WTC11 (cell line): Measurements from ENCODE around the gene RAB1A. TPM values are rescaled to one million over a fixed set of nuclear protein-coding genes. Genes with fewer than 3 reads are reported as not detected.

Experiments used
- ATAC-seq: fragments of 200-7000 bp; cut with Tn5 transposase; 2 replicates; pipeline ENCODE4 v1.10.0; 2021; ENCODE audit warnings: mild to moderate bottlenecking, moderate library complexity
- CTCF ChIA-PET: fragments of 300-600 bp; sonication (Branson Sonifier 250); formaldehyde crosslinking; loops from one replicate; lab custom pipeline; 2021; ENCODE audit warnings: antibody characterized with exemption; lab: Charles Lee
- POLR2A ChIA-PET: fragments of 350-600 bp; sonication (Branson Sonifier 250); formaldehyde crosslinking; loops from one replicate; lab custom pipeline; 2021; ENCODE audit warnings: antibody characterized with exemption; lab: Charles Lee
- DNase-seq: peaks from one replicate; pipeline ENCODE4 v3.0.0; 2021; ENCODE audit warnings: low spot score
- H3K27ac Mint-ChIP-seq: 2 replicates; pipeline ENCODE4 v1.8.0; 2021; ENCODE audit warnings: mixed read lengths
- H3K27me3 Mint-ChIP-seq: 2 replicates; pipeline ENCODE4 v1.8.0; 2021; ENCODE audit warnings: low read depth, mild to moderate bottlenecking, moderate library complexity, mixed read lengths
- H3K36me3 Mint-ChIP-seq: 2 replicates; pipeline ENCODE4 v1.8.0; 2021; ENCODE audit warnings: mixed read lengths
- H3K4me1 Mint-ChIP-seq: 2 replicates; pipeline ENCODE4 v1.8.0; 2022; ENCODE audit warnings: mixed read lengths
- H3K4me3 Mint-ChIP-seq: 2 replicates; pipeline ENCODE4 v1.8.0; 2021; ENCODE audit warnings: mild to moderate bottlenecking, moderate library complexity, mixed read lengths
- H3K9me3 Mint-ChIP-seq: 2 replicates; pipeline ENCODE4 v1.8.0; 2021; ENCODE audit warnings: mixed read lengths
- CBFB ChIP-seq: sonication (generic); formaldehyde crosslinking; IDR thresholded peaks from 2 replicates; pipeline ENCODE4 v1.8.1; 2022; ENCODE audit warnings: mild to moderate bottlenecking, low read depth, missing genetic modification reagents
- FOXK1 ChIP-seq: sonication (generic); formaldehyde crosslinking; IDR thresholded peaks from 2 replicates; pipeline ENCODE4 v1.8.0; 2022; ENCODE audit warnings: mild to moderate bottlenecking, moderate library complexity, missing genetic modification reagents
- HMGA2 ChIP-seq: fragments of 250-450 bp; sonication (Bioruptor Pico); IDR thresholded peaks from 2 replicates; pipeline ENCODE4 v1.4.0; 2021; ENCODE audit warnings: mild to moderate bottlenecking, moderate library complexity
- MAX ChIP-seq: sonication (generic); formaldehyde crosslinking; IDR thresholded peaks from 2 replicates; pipeline ENCODE4 v1.8.0; 2022; ENCODE audit warnings: mild to moderate bottlenecking, missing genetic modification reagents
- NR2C2 ChIP-seq: sonication (generic); formaldehyde crosslinking; IDR thresholded peaks from 2 replicates; pipeline ENCODE4 v1.8.0; 2022; ENCODE audit warnings: mild to moderate bottlenecking, missing genetic modification reagents
- NR3C1 ChIP-seq: sonication (generic); formaldehyde crosslinking; conservative IDR thresholded peaks from 2 replicates; pipeline ENCODE4 v1.8.1; 2023; ENCODE audit warnings: low read depth, mild to moderate bottlenecking, missing genetic modification reagents
- PREB ChIP-seq: sonication (generic); formaldehyde crosslinking; IDR thresholded peaks from 2 replicates; pipeline ENCODE4 v1.8.1; 2022; ENCODE audit warnings: mild to moderate bottlenecking, missing genetic modification reagents, moderate library complexity, borderline replicate concordance
- SOX15 ChIP-seq: fragments of 250-450 bp; sonication (Bioruptor Pico); IDR thresholded peaks from 2 replicates; pipeline ENCODE4 v1.9.0; 2021; ENCODE audit warnings: mild to moderate bottlenecking
- TEAD1 ChIP-seq: sonication (generic); formaldehyde crosslinking; IDR thresholded peaks from 2 replicates; pipeline ENCODE4 v1.8.0; 2022; ENCODE audit warnings: mild to moderate bottlenecking, missing genetic modification reagents
- TP53 ChIP-seq: sonication (generic); formaldehyde crosslinking; IDR thresholded peaks from 2 replicates; pipeline ENCODE4 v1.8.1; 2023; ENCODE audit warnings: mild to moderate bottlenecking, missing genetic modification reagents
- ZMAT4 ChIP-seq: fragments of 250-450 bp; sonication (Bioruptor Pico); IDR thresholded peaks from 2 replicates; pipeline ENCODE4 v1.9.0; 2021; ENCODE audit warnings: mild to moderate bottlenecking
- ZNF317 ChIP-seq: sonication (generic); formaldehyde crosslinking; IDR thresholded peaks from 2 replicates; pipeline ENCODE4 v1.8.1; 2023; ENCODE audit warnings: low read depth, mild to moderate bottlenecking, moderate library complexity, missing genetic modification reagents, borderline replicate concordance
- ZNF396 ChIP-seq: fragments of 250-450 bp; sonication (Bioruptor Pico); IDR thresholded peaks from 2 replicates; pipeline ENCODE4 v1.8.0; 2021; ENCODE audit warnings: mild to moderate bottlenecking, moderate library complexity, borderline replicate concordance
- ZNF423 ChIP-seq: fragments of 250-450 bp; sonication (Bioruptor Pico); IDR thresholded peaks from 2 replicates; pipeline ENCODE4 v2.1.2; 2022; ENCODE audit warnings: mild to moderate bottlenecking, moderate library complexity
- ZNF671 ChIP-seq: fragments of 250-450 bp; sonication (Bioruptor Pico); IDR thresholded peaks from 2 replicates; pipeline ENCODE4 v1.8.0; 2021; ENCODE audit warnings: mild to moderate bottlenecking
- total RNA-seq: library from RNA; stranded (reverse); gene quantifications from 3 replicates; pipeline ENCODE4 v1.2.3, GENCODE V29; 2021
- TF ChIP-seq, protein P1 (sequence below): sonication (generic); formaldehyde crosslinking; conservative IDR thresholded peaks from 2 replicates; pipeline ENCODE4 v1.8.1; 2022; ENCODE audit warnings: mild to moderate bottlenecking, missing genetic modification reagents
- TF ChIP-seq, protein P2 (sequence below): sonication (generic); formaldehyde crosslinking; IDR thresholded peaks from 2 replicates; pipeline ENCODE4 v1.8.1; 2023; ENCODE audit warnings: mild to moderate bottlenecking, moderate library complexity, missing genetic modification reagents
- TF ChIP-seq, protein P3 (sequence below): sonication (generic); formaldehyde crosslinking; IDR thresholded peaks from 2 replicates; pipeline ENCODE4 v1.8.1; 2023; ENCODE audit warnings: mild to moderate bottlenecking, missing genetic modification reagents

RAB1A gene
- total RNA-seq, 1 experiment from 2014 or later, result 114 TPM

GRCh38 chr2:65081232-65081685 is 48.6 kb downstream of the RAB1A start:
- no peak for TF ChIP-seq MAX (CRISPR knock-in tag)
- TF ChIP-seq NR2C2 (CRISPR knock-in tag), result no peak
- TF ChIP-seq, all 79 proteins: peak for 0
- ChIA-PET CTCF (interaction anchor here (0.5 kb wide), 1 partner anchor 473 kb away, joined by 3 read pairs; no protein-coding TSS in a partner anchor), POLR2A (no interaction called here)
- Mint-ChIP-seq H3K4me3 (no peak overlapping the region), H3K36me3 (peaks cover 49% of the 10 kb centered on the region), H3K9me3 (no peaks in the 10 kb centered on the region), H3K27me3 (no peaks in the 10 kb centered on the region), H3K4me1 (peaks cover 23% of the 10 kb centered on the region), H3K27ac (no peak overlapping the region)
- DNase-seq (no peak), ATAC-seq (no peak)

DNA sequence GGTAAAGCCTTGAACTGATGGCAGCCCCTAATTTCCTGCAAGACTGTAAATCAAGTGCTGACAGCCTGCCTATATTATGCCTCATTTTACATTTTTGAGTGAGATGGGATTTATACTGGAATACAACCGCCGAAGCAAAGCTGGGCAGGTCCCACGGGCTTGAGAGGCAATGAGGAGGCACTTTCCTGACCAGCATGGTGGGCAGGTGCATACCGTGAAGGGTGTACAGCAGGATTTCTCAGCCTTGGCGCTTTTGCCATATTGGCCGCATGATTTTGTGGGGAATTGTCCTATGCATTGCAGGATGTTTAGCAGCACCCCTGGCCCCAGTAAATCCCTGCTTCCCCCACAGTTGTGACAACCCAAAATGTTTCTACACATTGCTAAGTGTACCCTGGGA is 50.9 kb downstream of the RAB1A start:
- TF ChIP-seq ZNF423 (CRISPR knock-in tag) (no peak), TEAD1 (CRISPR knock-in tag) (no peak)
- TF ChIP-seq, protein P1, sequence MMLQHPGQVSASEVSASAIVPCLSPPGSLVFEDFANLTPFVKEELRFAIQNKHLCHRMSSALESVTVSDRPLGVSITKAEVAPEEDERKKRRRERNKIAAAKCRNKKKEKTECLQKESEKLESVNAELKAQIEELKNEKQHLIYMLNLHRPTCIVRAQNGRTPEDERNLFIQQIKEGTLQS (CRISPR knock-in tag), result no peak
- TF ChIP-seq, protein P2, sequence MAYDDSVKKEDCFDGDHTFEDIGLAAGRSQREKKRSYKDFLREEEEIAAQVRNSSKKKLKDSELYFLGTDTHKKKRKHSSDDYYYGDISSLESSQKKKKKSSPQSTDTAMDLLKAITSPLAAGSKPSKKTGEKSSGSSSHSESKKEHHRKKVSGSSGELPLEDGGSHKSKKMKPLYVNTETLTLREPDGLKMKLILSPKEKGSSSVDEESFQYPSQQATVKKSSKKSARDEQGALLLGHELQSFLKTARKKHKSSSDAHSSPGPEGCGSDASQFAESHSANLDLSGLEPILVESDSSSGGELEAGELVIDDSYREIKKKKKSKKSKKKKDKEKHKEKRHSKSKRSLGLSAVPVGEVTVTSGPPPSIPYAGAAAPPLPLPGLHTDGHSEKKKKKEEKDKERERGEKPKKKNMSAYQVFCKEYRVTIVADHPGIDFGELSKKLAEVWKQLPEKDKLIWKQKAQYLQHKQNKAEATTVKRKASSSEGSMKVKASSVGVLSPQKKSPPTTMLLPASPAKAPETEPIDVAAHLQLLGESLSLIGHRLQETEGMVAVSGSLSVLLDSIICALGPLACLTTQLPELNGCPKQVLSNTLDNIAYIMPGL, result no peak
- ChIA-PET POLR2A (no interaction called here), CTCF (interaction anchor here (0.7 to 1.8 kb wide), 4 partner anchors 8 to 108 kb away, joined by 3 to 11 read pairs (median 5); no protein-coding TSS in a partner anchor)
- Mint-ChIP-seq H3K9me3 (no peaks in the 10 kb centered on the region), H3K27me3 (no peaks in the 10 kb centered on the region), H3K36me3 (peaks cover 34% of the 10 kb centered on the region), H3K4me1 (peaks cover 32% of the 10 kb centered on the region), H3K4me3 (no peak overlapping the region), H3K27ac (no peak overlapping the region)
- no peak for ATAC-seq
- DNase-seq, result no peak

DNA sequence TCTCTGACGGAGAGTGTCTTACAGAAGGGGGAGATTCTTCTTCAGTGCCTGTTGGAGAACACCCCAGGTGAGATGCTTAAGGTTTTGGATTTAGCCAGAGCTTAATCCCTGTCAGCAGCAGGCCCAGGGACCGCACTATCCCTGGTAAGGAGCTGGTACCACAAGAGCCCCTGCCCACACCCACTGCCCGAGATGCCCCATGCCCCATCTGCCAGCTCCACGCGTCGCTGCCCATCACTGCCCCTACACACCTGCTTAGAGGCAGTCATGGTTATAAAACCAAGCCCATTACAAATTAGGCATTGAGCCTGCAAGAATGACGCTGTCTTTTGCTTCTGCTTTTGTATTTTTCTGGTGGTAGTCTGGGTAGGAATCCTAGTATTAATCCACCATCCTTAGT is 52.0 kb downstream of the RAB1A start:
- Mint-ChIP-seq H3K27me3 (no peaks in the 10 kb centered on the region), H3K9me3 (no peaks in the 10 kb centered on the region), H3K27ac (peak overlapping the region; percentile 83), H3K36me3 (peaks cover 31% of the 10 kb centered on the region), H3K4me1 (peaks cover 32% of the 10 kb centered on the region), H3K4me3 (peak overlapping the region; percentile 11; the same call in 1 of the 2 replicates)
- ATAC-seq (peak; percentile 3; the same call in 1 of the 2 replicates), DNase-seq (no peak)
- ChIA-PET CTCF (interaction anchor here (0.9 to 1.8 kb wide), 2 partner anchors 91 to 109 kb away, joined by 4 to 11 read pairs; no protein-coding TSS in a partner anchor), POLR2A (interaction anchor here (0.6 to 1.8 kb wide), 2 partner anchors 9 to 42 kb away, joined by 3 to 4 read pairs; no protein-coding TSS in a partner anchor)
- TF ChIP-seq NR2C2 (CRISPR knock-in tag) (no peak), CBFB (CRISPR knock-in tag) (no peak), ZMAT4 (CRISPR knock-in tag) (no peak), TP53 (CRISPR knock-in tag) (no peak), FOXK1 (CRISPR knock-in tag) (no peak), ZNF423 (CRISPR knock-in tag) (no peak), ZNF317 (no peak), SOX15 (CRISPR knock-in tag) (no peak), HMGA2 (CRISPR knock-in tag) (no peak), ZNF396 (CRISPR knock-in tag) (no peak), NR3C1 (CRISPR knock-in tag) (no peak), PREB (CRISPR knock-in tag) (no peak), ZNF671 (CRISPR knock-in tag) (no peak)
- TF ChIP-seq, protein P1 (CRISPR knock-in tag), result no peak
- TF ChIP-seq, protein P3, sequence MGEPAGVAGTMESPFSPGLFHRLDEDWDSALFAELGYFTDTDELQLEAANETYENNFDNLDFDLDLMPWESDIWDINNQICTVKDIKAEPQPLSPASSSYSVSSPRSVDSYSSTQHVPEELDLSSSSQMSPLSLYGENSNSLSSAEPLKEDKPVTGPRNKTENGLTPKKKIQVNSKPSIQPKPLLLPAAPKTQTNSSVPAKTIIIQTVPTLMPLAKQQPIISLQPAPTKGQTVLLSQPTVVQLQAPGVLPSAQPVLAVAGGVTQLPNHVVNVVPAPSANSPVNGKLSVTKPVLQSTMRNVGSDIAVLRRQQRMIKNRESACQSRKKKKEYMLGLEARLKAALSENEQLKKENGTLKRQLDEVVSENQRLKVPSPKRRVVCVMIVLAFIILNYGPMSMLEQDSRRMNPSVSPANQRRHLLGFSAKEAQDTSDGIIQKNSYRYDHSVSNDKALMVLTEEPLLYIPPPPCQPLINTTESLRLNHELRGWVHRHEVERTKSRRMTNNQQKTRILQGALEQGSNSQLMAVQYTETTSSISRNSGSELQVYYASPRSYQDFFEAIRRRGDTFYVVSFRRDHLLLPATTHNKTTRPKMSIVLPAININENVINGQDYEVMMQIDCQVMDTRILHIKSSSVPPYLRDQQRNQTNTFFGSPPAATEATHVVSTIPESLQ (CRISPR knock-in tag), result no peak
